Left ventricle myocardium inferior (tissue), 1 donor: ENCODE measurements around the gene SPRR5. TPM values are rescaled to one million over a fixed set of nuclear protein-coding genes. Genes with fewer than 3 reads are reported as not detected.

Experiments used
- DNase-seq: peaks from one replicate; pipeline ENCODE4 v3.0.0-alpha.2; 2020
- H3K27ac ChIP-seq: fragments of 200-600 bp; replicated peaks from 2 replicates; pipeline ENCODE4 v1.8.0; 2021
- H3K27me3 ChIP-seq: fragments of 200-600 bp; 2 replicates; pipeline ENCODE4 v1.8.0; 2021; ENCODE audit warnings: low read depth
- H3K36me3 ChIP-seq: fragments of 200-600 bp; 2 replicates; pipeline ENCODE4 v1.8.0; 2021
- H3K4me1 ChIP-seq: fragments of 200-600 bp; 2 replicates; pipeline ENCODE4 v1.8.0; 2021
- H3K4me3 ChIP-seq: fragments of 200-600 bp; 2 replicates; pipeline ENCODE4 v1.8.0; 2021; ENCODE audit warnings: mild to moderate bottlenecking, moderate library complexity
- H3K9me3 ChIP-seq: fragments of 200-600 bp; replicated peaks from 2 replicates; pipeline ENCODE4 v1.8.0; 2021
- intact Hi-C: fragments of 100-400 bp; cut with micrococcal nuclease; formaldehyde crosslinking; loops from one replicate; pipeline ENCODE4 v1.11.0; 2022
- total RNA-seq: library from RNA; stranded (reverse); fragmentation: NEBNext Ultra II Directional; extraction: Animal tissue kit (Norgen Biotek cat#: 25700); gene quantifications from one replicate; pipeline ENCODE4 v1.2.1, GENCODE V29; 2021
- TF ChIP-seq, protein P1 (sequence below): fragments of 200-600 bp; IDR thresholded peaks from 2 replicates; pipeline ENCODE4 v1.8.0; 2021; ENCODE audit warnings: antibody characterized with exemption, mild to moderate bottlenecking, borderline replicate concordance
- donor health status: DM: no; HTN: yes; CAD: no; lungs with severe emphysema.

Gene SPRR5
- total RNA-seq, 1 donor from 2014 or later, result not detected

DNA sequence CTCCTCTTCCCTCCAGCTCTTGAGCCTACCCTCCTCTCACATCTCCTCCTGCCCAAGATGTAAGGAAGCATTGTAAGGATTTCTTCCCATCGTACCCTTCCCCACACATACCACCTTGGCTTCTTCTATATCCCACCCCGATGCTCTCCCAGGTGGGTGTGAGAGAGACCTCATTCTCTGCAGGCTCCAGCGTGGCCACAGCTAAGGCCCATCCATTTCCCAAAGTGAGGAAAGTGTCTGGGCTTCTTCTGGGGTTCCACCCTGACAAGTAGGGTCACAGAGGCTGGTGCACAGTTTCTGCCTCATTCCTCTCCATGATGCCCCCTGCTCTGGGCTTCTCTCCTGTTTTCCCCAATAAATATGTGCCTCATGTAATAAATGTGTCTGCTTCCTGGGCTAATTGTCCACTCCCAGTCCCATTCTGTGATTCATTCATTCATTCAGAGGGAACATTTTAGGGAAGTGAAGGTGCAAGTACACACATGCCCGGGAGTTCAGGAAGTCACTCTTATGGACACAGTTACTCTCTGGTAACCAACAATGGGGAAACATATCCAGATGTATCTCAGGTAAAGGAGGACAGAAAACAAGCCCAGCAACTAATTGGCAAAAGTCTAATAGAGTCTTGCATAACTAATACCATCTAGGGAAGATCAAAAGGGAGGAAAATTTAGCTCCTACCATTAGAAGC lies 25.3 kb downstream of the SPRR5 start:
- H3K9me3 ChIP-seq, result no peaks in the 10 kb centered on the region
- H3K4me1 ChIP-seq, result no peaks in the 10 kb centered on the region
- H3K27me3 ChIP-seq, result peaks cover 5% of the 10 kb centered on the region
- no peak for DNase-seq
- H3K27ac ChIP-seq, result no peak overlapping the region
- intact Hi-C loops, result no loop called here
- no peaks in the 10 kb centered on the region for H3K36me3 ChIP-seq
- TF ChIP-seq, protein P1, sequence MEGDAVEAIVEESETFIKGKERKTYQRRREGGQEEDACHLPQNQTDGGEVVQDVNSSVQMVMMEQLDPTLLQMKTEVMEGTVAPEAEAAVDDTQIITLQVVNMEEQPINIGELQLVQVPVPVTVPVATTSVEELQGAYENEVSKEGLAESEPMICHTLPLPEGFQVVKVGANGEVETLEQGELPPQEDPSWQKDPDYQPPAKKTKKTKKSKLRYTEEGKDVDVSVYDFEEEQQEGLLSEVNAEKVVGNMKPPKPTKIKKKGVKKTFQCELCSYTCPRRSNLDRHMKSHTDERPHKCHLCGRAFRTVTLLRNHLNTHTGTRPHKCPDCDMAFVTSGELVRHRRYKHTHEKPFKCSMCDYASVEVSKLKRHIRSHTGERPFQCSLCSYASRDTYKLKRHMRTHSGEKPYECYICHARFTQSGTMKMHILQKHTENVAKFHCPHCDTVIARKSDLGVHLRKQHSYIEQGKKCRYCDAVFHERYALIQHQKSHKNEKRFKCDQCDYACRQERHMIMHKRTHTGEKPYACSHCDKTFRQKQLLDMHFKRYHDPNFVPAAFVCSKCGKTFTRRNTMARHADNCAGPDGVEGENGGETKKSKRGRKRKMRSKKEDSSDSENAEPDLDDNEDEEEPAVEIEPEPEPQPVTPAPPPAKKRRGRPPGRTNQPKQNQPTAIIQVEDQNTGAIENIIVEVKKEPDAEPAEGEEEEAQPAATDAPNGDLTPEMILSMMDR, result no peak
- H3K4me3 ChIP-seq, result no peak overlapping the region

DNA sequence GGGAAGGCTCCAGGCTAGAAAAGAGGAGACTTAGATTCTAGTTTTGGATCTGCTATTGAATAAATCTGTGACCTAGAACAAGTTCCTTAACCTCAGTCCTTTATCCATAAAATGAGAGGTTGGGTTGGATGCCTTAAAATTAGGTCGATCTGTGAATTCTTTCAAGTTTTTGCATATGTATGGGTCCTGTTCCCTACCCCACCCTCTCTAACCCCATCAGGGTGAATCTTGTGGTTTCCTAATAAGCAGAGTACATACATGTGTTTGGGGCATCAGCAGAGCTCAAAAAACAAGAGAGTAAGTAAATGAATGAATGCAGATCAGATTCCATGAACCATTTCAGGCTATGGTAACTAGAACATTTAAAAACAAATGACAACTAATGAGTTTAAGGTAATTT lies 29.7 kb downstream of the SPRR5 start:
- Histone ChIP-seq H3K4me3 (no peak overlapping the region), H3K27ac (no peak overlapping the region), H3K4me1 (no peaks in the 10 kb centered on the region), H3K36me3 (no peaks in the 10 kb centered on the region), H3K27me3 (peaks cover 8% of the 10 kb centered on the region), H3K9me3 (no peaks in the 10 kb centered on the region)
- TF ChIP-seq, protein P1, result no peak
- no peak for DNase-seq
- intact Hi-C loops, result no loop called here

DNA sequence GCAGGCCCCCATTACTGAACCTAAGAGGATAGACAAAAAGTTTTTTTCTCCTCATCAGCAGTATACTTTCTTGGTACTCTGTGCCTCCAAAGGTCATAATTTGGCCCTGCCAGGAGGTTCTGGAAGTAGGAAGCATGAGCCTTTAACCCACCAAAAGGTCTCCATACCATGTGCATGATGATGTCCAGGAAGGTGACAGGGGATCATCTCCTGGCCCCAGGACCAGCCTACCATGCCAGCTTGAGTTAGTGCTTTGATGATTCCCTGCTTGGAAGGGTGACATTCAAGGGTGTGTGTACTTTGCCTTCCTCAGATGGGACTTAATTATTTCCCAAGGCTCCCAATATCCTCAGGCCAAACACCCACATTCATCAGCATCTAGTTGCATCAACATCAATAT lies 30.6 kb downstream of the SPRR5 start:
- H3K9me3 ChIP-seq, result no peaks in the 10 kb centered on the region
- TF ChIP-seq, protein P1, result no peak
- no peaks in the 10 kb centered on the region for H3K36me3 ChIP-seq
- H3K27me3 ChIP-seq, result peaks cover 15% of the 10 kb centered on the region
- H3K4me3 ChIP-seq, result no peak overlapping the region
- no peak for DNase-seq
- H3K27ac ChIP-seq, result no peak overlapping the region
- intact Hi-C loops, result no loop called here
- H3K4me1 ChIP-seq, result no peaks in the 10 kb centered on the region

DNA sequence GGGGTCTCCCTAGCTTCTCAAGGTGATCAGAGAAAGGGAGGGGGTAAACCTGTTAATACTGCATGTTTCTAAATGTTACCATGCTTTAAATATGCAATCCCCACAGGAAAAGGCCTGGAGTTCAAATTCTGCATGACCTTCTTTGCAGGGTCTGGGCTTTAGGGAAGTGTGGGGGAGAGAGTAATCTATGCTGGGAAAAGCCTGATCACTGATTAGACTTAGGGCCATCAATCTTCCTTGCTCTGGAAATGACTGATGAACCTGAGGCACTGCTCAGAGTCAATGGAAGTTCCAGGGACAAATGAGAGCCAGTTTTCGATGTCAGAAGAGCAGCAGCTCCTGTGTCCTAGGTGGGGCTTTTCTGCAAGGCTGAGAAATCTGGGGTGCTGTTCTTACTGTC lies 33.7 kb downstream of the SPRR5 start:
- TF ChIP-seq, protein P1, result no peak
- intact Hi-C loops, result no loop called here
- H3K4me1 ChIP-seq, result no peaks in the 10 kb centered on the region
- H3K27ac ChIP-seq, result no peak overlapping the region
- DNase-seq, result no peak
- peaks cover 27% of the 10 kb centered on the region for H3K27me3 ChIP-seq
- no peaks in the 10 kb centered on the region for H3K36me3 ChIP-seq
- no peaks in the 10 kb centered on the region for H3K9me3 ChIP-seq
- H3K4me3 ChIP-seq, result no peak overlapping the region

DNA sequence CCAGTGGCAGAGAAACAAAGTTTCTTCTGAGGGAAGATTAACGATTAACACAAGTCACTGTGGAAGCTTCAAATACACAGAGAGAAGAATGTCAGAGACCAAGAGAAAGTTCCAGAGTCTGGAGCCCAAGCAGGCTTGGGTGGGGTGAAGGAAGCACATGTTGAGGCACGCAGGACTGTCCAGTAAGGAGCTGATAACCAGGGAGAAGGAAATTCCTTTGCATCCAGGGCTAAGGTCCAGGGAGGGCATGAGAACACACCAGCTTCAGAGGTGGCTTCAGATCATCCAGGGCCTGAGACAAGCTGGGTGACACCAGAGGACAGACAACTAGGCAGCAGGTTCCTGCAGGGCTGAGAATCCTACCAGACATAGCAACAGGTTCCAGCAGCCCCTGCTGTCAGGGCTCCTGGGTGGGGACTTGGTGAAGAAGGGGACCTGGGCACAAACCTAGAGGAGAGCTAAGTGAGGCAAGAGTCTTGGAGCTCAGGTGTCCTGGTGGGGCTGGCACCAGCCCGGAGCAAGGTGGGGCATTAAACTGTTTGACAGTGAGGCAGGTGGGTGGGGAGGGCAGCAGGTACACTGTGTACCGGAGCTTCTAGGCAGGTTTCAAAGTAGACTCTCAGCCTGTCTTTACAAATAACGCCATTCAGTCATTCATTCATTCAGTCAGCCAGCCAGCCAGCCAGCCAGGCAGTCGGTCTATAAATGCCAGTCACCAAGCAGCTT lies 34.3 kb downstream of the SPRR5 start:
- H3K36me3 ChIP-seq, result no peaks in the 10 kb centered on the region
- H3K27me3 ChIP-seq, result peaks cover 27% of the 10 kb centered on the region
- intact Hi-C loops, result no loop called here
- TF ChIP-seq, protein P1, result no peak
- no peaks in the 10 kb centered on the region for H3K4me1 ChIP-seq
- no peaks in the 10 kb centered on the region for H3K9me3 ChIP-seq
- DNase-seq, result no peak
- H3K27ac ChIP-seq, result no peak overlapping the region
- no peak overlapping the region for H3K4me3 ChIP-seq
